ENCODE results near the gene FNBP1. TPM values are rescaled to one million over a fixed set of nuclear protein-coding genes. Genes with fewer than 3 reads are reported as not detected.
"Not testable (repeated sequence)": the region's sequence is repeated elsewhere in the genome, so short reads cannot be mapped to it uniquely, and the experiment has no call there.

Gene FNBP1
- total RNA-seq, 2 experiments from 2014 or later: 198 TPM

- H3K36me3 Mint-ChIP-seq: peaks cover 86% of the 10 kb centered on the region
- no peaks in the 10 kb centered on the region for H3K27me3 Mint-ChIP-seq
- H3K27ac Mint-ChIP-seq: peak overlapping the region; percentile 85
- no peak overlapping the region for H3K4me3 Mint-ChIP-seq
- H3K4me1 Mint-ChIP-seq: peaks cover 55% of the 10 kb centered on the region
- DNase-seq: no peak
- H3K9me3 Mint-ChIP-seq: peaks cover 4% of the 10 kb centered on the region
Measured at GRCh38 chr9:129900263-129901027, 142.5 kb downstream of the FNBP1 start.

DNA sequence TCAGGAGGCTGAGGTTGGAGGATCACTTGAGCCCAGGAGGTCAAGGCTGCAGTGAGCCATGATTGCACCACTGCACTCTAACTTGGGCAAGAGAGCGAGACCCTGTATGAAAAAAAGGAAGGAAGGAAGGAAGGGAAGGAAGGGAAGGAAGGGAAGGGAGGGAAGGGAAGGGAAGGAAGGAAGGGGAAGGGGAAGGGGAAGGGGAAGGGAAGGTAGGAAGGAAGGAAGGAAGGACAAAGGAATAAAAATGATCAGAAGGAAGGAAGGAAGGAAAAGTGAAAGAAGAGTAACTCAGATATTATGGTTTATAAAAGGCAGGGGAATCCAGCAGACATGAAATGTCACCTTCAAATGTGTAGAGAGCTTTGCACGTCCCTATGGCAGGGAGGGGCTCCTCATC, 143.4 kb downstream of the FNBP1 start:
- H3K27ac Mint-ChIP-seq: peak overlapping the region; percentile 85
- H3K9me3 Mint-ChIP-seq: peaks cover 4% of the 10 kb centered on the region
- H3K27me3 Mint-ChIP-seq: no peaks in the 10 kb centered on the region
- H3K36me3 Mint-ChIP-seq: peaks cover 91% of the 10 kb centered on the region
- no peak for DNase-seq
- peaks cover 59% of the 10 kb centered on the region for H3K4me1 Mint-ChIP-seq
- H3K4me3 Mint-ChIP-seq: no peak overlapping the region

GRCh38 chr9:129898185-129898584, 144.8 kb downstream of the FNBP1 start:
- Mint-ChIP-seq H3K36me3 (peaks cover 91% of the 10 kb centered on the region), H3K27me3 (no peaks in the 10 kb centered on the region), H3K4me1 (peaks cover 67% of the 10 kb centered on the region), H3K9me3 (peaks cover 4% of the 10 kb centered on the region), H3K27ac (peak overlapping the region; percentile 18), H3K4me3 (no peak overlapping the region)
- DNase-seq: no peak

- peaks cover 4% of the 10 kb centered on the region for H3K9me3 Mint-ChIP-seq
- H3K27me3 Mint-ChIP-seq: no peaks in the 10 kb centered on the region
- H3K27ac Mint-ChIP-seq: peak overlapping the region; percentile 98
- peaks cover 89% of the 10 kb centered on the region for H3K36me3 Mint-ChIP-seq
- DNase-seq: no peak
- H3K4me1 Mint-ChIP-seq: peaks cover 66% of the 10 kb centered on the region
- H3K4me3 Mint-ChIP-seq: no peak overlapping the region
Measured at GRCh38 chr9:129897263-129897662, 145.7 kb downstream of the FNBP1 start.

- DNase-seq: no peak
- Mint-ChIP-seq H3K4me3 (no peak overlapping the region), H3K27me3 (no peaks in the 10 kb centered on the region), H3K27ac (peak overlapping the region; percentile 98), H3K36me3 (peaks cover 88% of the 10 kb centered on the region), H3K9me3 (peaks cover 4% of the 10 kb centered on the region), H3K4me1 (peaks cover 69% of the 10 kb centered on the region)
Measured at GRCh38 chr9:129895376-129896268, 147.4 kb downstream of the FNBP1 start.

DNA sequence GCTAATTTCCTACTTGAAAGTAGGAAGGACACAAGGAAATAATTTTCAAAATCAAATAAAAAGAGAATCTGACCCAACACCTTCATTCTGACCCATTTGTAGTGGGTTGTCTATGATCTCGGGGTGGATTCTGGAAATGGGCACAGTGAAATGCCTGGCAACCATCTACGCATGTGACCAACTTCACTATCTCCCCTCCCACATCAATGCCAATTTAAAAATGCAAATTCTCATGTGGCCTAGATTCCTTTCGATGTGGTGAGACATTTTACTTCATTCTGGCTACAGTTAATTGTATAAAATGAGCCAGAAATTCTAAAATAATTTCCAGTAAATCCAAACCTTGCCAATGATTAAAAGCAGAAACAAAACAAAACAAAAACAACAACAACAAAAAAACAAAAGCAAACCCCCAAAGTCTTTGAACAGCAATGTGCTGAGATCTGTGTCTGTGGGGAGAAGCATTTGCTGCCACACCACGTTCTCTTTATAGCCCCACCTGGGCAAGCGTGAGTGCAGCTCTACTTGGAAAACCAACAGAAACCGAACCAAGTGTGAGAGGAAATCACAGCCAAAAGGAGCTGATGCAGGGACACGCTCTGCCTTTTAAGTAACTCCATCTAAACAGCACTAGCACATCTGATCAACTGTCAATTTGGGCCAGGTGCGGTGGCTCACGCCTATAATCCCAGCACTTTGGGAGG, 148.7 kb downstream of the FNBP1 start:
- DNase-seq: peak; percentile 47
- Mint-ChIP-seq H3K4me1 (peaks cover 70% of the 10 kb centered on the region), H3K9me3 (peaks cover 8% of the 10 kb centered on the region), H3K36me3 (peaks cover 85% of the 10 kb centered on the region), H3K27ac (peak overlapping the region; percentile 98), H3K4me3 (peak overlapping the region; percentile 44), H3K27me3 (no peaks in the 10 kb centered on the region)

DNA sequence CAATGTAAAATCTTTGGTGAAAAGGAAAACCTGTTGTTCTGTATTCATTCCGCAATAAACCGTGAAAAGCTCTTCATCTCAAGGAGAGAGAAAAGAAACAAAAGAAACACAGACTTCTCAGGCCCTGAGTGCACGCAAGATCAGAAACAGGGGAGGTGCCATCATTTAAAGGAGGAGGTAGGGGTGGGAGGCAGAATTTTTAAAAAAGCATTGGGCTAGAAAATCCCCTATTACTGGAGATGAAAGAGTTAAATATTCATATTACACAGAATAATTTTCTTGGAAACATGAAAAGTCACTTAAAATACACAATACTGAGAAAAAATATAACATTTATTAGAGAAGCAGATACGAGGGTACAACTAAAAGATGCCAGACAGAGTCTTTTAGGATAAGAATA, 151.4 kb downstream of the FNBP1 start:
- H3K4me1 Mint-ChIP-seq: peaks cover 89% of the 10 kb centered on the region
- H3K9me3 Mint-ChIP-seq: peaks cover 4% of the 10 kb centered on the region
- peak overlapping the region; percentile 100 for H3K27ac Mint-ChIP-seq
- H3K27me3 Mint-ChIP-seq: peaks cover 3% of the 10 kb centered on the region
- H3K36me3 Mint-ChIP-seq: peaks cover 80% of the 10 kb centered on the region
- DNase-seq: no peak
- H3K4me3 Mint-ChIP-seq: peak overlapping the region; percentile 92

DNA sequence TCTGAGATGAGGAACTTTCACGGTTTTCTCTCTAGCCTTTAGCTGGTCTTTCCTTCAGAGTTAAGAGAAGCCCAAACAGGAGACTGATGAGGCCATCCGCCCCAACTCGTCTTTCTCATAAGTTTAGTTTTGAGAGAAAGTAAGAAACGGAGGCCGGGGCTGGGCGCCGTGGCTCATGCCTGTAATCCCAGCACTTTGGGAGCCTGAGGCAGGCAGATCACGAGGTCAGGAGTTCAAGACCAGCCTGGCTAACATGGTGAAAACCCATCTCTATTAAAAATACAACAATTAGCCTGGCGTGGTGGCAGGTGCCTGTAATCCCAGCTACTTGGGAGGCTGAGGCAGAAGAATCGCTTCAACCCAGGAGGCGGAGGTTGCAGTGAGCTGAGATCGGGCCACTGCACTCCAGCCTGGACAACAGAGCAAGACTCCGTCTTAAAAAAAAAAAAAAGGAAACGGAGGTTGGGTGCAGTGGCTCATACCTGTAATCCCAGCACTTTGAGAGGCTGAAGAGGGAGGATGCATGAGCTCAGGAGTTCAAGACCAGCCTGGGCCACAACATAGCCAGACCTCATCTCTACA, 152.2 kb downstream of the FNBP1 start:
- Mint-ChIP-seq H3K27ac (peak overlapping the region; percentile 100), H3K4me3 (peak overlapping the region; percentile 92), H3K4me1 (peaks cover 83% of the 10 kb centered on the region), H3K36me3 (peaks cover 74% of the 10 kb centered on the region)
- H3K27me3 Mint-ChIP-seq, DNase-seq, H3K9me3 Mint-ChIP-seq: not testable (repeated sequence)

GRCh38 chr9:129889941-129890717, 152.9 kb downstream of the FNBP1 start:
- H3K27ac Mint-ChIP-seq: peak overlapping the region; percentile 100
- H3K27me3 Mint-ChIP-seq: peaks cover 3% of the 10 kb centered on the region
- DNase-seq: peak; percentile 79
- H3K4me3 Mint-ChIP-seq: peak overlapping the region; percentile 92
- H3K9me3 Mint-ChIP-seq: peaks cover 4% of the 10 kb centered on the region
- H3K36me3 Mint-ChIP-seq: peaks cover 71% of the 10 kb centered on the region
- H3K4me1 Mint-ChIP-seq: peaks cover 79% of the 10 kb centered on the region

DNA sequence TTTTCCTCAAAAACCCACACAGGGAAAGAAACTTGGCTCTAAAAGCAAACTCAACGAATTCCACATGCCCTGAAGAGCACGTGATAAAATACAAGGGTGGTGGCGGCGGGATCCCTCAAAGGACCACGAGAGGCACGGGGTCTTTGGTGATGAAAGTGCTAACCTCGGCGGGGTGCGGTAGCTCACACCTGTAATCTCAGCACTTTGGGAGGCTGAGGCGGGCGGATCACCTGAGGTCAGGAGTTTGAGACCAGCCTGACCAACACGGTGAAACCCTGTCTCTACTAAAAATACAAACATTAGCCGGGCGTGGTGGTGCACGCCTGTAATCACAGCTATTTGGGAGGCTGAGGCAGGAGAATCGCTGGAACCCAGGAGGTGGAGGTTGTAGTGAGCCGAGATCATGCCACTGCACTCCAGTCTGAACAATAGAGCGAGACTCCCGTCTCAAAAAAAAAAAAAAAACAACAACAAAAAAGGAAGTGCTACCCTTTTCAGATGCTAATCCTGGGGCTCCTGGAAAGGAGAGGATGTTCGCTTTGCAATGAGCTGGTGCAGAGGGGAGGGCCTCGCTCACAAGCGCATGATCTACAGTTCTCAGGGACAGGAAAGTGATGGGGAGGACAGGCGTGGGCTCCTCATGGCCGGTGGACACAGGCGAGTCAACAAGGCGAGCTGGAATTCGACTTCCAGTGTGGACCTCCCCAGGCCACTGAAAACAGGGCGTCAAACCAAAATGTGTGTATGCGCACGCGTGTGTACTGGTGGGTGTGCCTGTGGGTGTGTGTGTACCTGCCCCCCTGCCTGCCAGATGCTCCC, 153.7 kb downstream of the FNBP1 start:
- DNase-seq: peak; percentile 53
- Mint-ChIP-seq H3K27me3 (peaks cover 3% of the 10 kb centered on the region), H3K4me1 (peaks cover 75% of the 10 kb centered on the region), H3K9me3 (peaks cover 4% of the 10 kb centered on the region), H3K4me3 (peak overlapping the region; percentile 92), H3K36me3 (peaks cover 70% of the 10 kb centered on the region), H3K27ac (peak overlapping the region; percentile 100)

DNA sequence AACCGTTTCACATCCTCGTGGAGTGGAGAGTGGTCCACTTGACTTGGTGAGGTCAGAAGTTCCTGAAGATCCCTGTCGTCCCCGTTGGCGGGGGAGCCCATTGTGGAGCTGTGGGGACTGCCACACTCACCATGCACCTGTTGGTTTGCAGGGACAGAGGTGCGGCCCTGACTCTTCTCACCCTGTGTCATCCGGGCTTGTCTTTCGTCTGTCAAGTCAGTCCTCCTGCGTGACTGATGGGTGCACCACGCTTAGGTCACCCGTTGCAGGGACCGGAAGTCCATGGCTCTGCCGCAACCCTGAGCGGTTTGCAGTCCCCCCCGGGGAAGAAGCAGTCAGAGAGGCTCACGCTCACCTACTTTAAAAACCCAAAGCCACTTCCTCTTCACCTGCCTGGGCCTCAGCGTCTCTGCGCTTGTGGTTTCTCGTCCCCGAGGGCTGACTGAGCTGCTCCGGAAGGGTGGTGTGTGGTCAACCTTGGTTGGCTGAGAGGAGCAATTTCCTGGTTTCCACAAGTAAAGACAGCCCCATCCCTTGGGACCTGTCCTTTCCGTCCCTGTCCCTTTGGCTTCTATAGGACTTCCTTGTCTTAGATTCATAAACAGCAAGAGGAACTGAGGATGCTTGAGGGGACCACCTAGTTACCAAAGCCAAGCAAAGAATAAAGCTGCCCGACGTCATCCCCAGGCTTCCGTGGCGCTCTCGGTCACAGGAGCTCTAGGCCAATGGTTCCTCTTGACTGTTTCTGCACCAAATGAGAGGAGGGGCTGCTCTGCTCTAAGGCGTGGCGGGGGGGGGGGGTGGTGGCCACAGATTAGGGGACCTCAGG, 154.5 kb downstream of the FNBP1 start:
- Mint-ChIP-seq H3K27ac (peak overlapping the region; percentile 100), H3K36me3 (peaks cover 71% of the 10 kb centered on the region), H3K27me3 (peaks cover 3% of the 10 kb centered on the region), H3K9me3 (peaks cover 4% of the 10 kb centered on the region), H3K4me1 (peaks cover 77% of the 10 kb centered on the region), H3K4me3 (peak overlapping the region; percentile 92)
- peak; percentile 94 for DNase-seq

GRCh38 chr9:129887334-129888292, 155.4 kb downstream of the FNBP1 start:
- Mint-ChIP-seq H3K4me3 (peak overlapping the region; percentile 92), H3K27ac (peak overlapping the region; percentile 100), H3K9me3 (peaks cover 4% of the 10 kb centered on the region), H3K27me3 (peaks cover 3% of the 10 kb centered on the region), H3K4me1 (peaks cover 71% of the 10 kb centered on the region), H3K36me3 (peaks cover 65% of the 10 kb centered on the region)
- peak; percentile 75 for DNase-seq
